Measurements from ENCODE around the gene ZNF423. TPM values are rescaled to one million over a fixed set of nuclear protein-coding genes. Genes with fewer than 3 reads are reported as not detected.

ZNF423 gene
- total RNA-seq, 2 donors from 2014 or later, result 4.7 to 7.3 TPM

DNA sequence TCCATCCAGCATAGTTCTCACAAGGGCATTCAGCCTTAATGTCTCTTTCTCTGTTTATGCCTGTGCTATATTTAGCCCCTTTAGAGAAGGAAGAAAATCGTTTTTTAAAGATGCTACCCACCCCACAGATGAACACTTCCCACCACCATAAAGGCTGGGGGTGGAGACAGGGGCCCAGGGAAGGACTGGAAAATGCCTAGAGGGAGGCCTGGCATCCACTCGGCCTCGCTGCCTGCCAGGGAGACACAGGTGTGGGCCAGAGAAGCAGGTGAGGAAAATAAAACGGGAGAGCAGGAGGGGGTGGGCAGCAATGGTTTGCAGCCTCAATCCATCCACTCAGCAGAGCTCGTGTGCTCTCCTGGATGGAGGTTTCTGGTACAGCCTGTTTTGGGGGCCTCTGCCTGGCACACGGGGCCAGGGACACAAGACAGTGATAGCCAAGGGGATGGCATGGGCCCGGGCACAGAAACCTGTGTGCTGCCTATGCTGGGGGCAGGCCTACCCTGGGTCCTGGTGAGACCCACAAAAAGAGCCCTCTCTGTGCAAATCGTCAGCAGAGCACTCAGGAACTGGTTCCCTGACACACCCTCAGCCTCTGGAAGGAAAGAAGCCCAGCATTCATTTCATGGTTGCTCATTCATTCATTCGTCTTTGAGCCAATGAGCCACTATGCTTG lies 360.9 kb downstream of the ZNF423 start:
- Histone ChIP-seq H3K27me3 (no peaks in the 10 kb centered on the region), H3K9me3 (no peaks in the 10 kb centered on the region), H3K4me3 (no peak overlapping the region), H3K4me1 (no peaks in the 10 kb centered on the region), H3K36me3 (no peaks in the 10 kb centered on the region), H3K27ac (no peak overlapping the region), H3K9ac (ENCODE audit: low read depth in 2 of 2, low read length in 2 of 2) (no peak overlapping the region)
- intact Hi-C loops (cut with DNase I), result loop anchor here (5.0 kb wide), 2 partner anchors 97 to 427 kb away; no protein-coding TSS in a partner anchor
- TF ChIP-seq, protein P1, sequence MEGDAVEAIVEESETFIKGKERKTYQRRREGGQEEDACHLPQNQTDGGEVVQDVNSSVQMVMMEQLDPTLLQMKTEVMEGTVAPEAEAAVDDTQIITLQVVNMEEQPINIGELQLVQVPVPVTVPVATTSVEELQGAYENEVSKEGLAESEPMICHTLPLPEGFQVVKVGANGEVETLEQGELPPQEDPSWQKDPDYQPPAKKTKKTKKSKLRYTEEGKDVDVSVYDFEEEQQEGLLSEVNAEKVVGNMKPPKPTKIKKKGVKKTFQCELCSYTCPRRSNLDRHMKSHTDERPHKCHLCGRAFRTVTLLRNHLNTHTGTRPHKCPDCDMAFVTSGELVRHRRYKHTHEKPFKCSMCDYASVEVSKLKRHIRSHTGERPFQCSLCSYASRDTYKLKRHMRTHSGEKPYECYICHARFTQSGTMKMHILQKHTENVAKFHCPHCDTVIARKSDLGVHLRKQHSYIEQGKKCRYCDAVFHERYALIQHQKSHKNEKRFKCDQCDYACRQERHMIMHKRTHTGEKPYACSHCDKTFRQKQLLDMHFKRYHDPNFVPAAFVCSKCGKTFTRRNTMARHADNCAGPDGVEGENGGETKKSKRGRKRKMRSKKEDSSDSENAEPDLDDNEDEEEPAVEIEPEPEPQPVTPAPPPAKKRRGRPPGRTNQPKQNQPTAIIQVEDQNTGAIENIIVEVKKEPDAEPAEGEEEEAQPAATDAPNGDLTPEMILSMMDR (IDR thresholded peaks at IDR 0.05), result no peak
- DNase-seq, result no peak

DNA sequence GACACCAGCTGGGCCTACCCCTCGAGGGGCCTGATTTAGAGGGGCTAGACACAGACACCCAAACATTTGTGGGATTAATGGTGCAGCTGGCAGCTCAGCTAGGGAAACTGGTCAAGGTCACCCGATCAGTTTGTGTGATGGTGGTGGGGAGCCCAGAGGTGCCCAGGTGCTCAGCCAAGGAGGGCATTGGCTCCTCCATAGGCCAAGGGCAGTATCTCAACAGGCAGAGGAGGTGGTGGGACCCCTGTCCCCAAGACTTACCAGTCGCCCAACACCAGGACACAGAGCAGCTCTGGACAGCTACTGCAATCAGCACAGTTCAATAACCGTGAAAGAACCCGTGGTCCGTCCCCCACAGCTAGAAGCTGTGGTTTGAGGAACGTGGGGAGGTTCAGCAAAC lies 361.4 kb downstream of the ZNF423 start:
- no peak for DNase-seq

DNA sequence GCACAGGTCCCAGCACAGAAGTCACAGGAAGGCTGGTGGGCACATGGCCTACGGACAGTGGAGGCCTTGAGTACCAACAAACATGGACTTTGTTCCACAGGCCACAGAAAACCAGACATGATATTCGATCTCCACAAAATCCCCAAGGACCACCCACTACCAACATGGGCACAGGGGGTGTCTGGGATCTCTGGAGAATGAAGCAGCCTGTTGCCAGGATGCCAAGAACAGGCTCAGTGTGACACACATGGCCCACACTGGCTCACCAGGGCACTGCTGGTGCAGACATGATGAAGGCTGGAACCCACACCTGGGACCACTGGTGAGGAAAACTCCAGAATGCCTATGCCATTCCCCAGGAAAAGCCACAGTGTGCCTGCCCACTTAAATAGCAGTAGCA lies 362.1 kb downstream of the ZNF423 start:
- H3K27ac ChIP-seq, result no peak overlapping the region
- no peaks in the 10 kb centered on the region for H3K36me3 ChIP-seq
- intact Hi-C loops (cut with DNase I), result loop anchor here (5.0 kb wide), 2 partner anchors 98 to 428 kb away; no protein-coding TSS in a partner anchor
- no peaks in the 10 kb centered on the region for H3K27me3 ChIP-seq
- no peak overlapping the region for H3K4me3 ChIP-seq
- TF ChIP-seq, protein P1 (IDR thresholded peaks at IDR 0.05), result no peak
- H3K9me3 ChIP-seq, result no peaks in the 10 kb centered on the region
- no peaks in the 10 kb centered on the region for H3K4me1 ChIP-seq
- H3K9ac ChIP-seq (ENCODE audit: low read depth in 2 of 2, low read length in 2 of 2), result no peak overlapping the region
- no peak for DNase-seq

More for the DNA sequence above, 361.4 kb downstream of the ZNF423 start:
- Histone ChIP-seq H3K9ac (ENCODE audit: low read depth in 2 of 2, low read length in 2 of 2) (no peak overlapping the region), H3K9me3 (no peaks in the 10 kb centered on the region), H3K4me3 (no peak overlapping the region), H3K27me3 (no peaks in the 10 kb centered on the region), H3K4me1 (no peaks in the 10 kb centered on the region), H3K27ac (no peak overlapping the region), H3K36me3 (no peaks in the 10 kb centered on the region)
- intact Hi-C loops (cut with DNase I), result loop anchor here (5.0 kb wide), 2 partner anchors 98 to 428 kb away; no protein-coding TSS in a partner anchor
- TF ChIP-seq, protein P1 (IDR thresholded peaks at IDR 0.05), result no peak

DNA sequence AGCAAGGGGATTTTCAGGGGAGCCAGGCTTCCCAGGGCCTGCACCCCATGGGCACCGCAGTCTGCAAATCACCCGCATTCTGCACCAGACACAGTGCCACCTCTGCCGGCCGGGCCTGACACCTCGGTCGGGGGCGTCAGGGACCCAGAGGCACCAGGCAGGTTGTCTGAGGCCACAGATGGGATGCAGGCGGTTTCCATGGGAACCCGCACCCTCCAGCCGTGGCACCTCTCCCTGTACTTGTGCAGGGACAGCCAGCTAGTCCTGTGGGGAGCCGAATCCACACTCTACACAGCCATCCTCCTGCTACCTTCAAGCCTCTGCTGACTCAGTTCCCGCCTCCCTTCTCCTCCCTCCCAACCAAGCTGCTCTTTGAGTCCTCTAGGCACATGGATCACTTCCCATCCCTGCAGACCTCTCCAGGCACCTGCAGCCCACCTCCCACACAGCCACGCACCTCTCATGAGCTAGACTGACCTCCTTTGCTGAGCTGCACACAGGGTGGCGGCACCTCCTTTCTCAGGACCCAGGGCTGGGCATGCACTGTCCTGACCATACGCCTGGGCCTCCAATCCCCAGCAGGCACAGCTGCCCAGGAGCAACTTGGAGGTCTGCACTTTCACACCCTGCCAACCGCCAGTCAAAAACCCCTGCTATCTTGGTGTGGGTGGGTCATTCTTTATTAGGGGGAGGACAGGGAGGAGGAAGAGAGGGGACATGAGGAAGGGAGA lies 362.9 kb downstream of the ZNF423 start:
- intact Hi-C loops (cut with DNase I), result loop anchor here (5.0 kb wide), 2 partner anchors 99 to 429 kb away; no protein-coding TSS in a partner anchor
- H3K9me3 ChIP-seq, result no peaks in the 10 kb centered on the region
- no peaks in the 10 kb centered on the region for H3K4me1 ChIP-seq
- no peak overlapping the region for H3K4me3 ChIP-seq
- DNase-seq, result no peak
- TF ChIP-seq, protein P1 (IDR thresholded peaks at IDR 0.05), result no peak
- H3K36me3 ChIP-seq, result no peaks in the 10 kb centered on the region
- no peak overlapping the region for H3K27ac ChIP-seq
- H3K27me3 ChIP-seq, result no peaks in the 10 kb centered on the region
- no peak overlapping the region for H3K9ac ChIP-seq (ENCODE audit: low read depth in 2 of 2, low read length in 2 of 2)

DNA sequence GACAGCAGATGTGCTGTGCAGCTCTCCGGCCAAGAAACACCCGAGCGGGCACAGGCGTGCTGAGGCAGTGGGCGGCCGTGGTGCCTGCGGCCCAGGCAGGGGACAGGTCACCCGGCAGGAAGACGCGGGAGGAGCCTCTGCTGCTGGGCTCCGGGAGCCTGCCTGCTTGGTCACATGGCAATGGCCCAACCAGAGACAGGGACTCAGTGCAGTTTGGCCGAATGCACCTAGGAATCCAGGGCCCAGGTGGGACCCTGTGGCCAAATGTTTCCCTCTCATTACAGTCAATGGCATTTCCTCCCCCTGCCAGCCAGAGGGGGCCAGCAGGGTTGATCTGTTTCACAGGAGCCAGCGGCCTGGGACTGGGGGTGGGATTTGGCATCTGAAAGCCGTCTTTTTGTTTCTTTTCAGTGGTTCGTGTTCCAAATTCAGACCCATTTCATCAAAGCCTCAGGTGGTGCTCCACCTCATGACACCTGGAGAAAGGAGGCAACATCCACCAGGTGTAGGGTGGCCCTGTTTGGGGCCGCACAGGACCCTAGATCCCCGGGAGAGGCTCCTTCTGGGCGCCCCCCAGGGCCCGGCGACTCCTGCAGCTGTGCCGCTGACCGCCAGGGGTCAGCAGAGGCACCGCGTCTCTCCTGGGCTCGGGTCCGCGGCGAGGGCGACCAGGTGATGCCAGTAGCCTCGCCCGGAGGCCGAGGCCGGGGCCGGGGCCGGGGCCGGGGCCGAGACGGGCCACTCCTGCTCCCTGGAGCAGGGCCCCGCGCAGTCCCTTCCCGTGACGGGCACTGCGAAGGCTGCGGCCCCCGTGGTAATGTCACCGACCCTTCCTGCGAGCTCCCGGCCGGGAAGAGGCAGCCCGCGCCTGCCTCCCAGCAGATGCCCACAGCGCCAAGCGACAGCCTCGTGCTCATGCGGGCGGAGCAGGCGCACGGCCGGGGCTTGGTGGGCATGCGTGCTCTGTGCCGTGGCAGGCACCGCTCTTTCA lies 363.8 kb downstream of the ZNF423 start:
- H3K36me3 ChIP-seq, result no peaks in the 10 kb centered on the region
- no peak for DNase-seq
- H3K9me3 ChIP-seq, result no peaks in the 10 kb centered on the region
- peak overlapping the region in 1 of 2 donors; percentile 30 for H3K9ac ChIP-seq (ENCODE audit: low read depth in 2 of 2, low read length in 2 of 2)
- no peaks in the 10 kb centered on the region for H3K27me3 ChIP-seq
- intact Hi-C loops (cut with DNase I), result loop anchor here (5.0 kb wide), 2 partner anchors 100 to 430 kb away; no protein-coding TSS in a partner anchor
- H3K4me1 ChIP-seq, result no peaks in the 10 kb centered on the region
- TF ChIP-seq, protein P1 (IDR thresholded peaks at IDR 0.05), result peak; percentile 93
- H3K4me3 ChIP-seq, result peak overlapping the region; percentile 17
- H3K27ac ChIP-seq, result no peak overlapping the region
